ENCODE results near the gene TMEM255B.

The TMEM255B gene

DNA sequence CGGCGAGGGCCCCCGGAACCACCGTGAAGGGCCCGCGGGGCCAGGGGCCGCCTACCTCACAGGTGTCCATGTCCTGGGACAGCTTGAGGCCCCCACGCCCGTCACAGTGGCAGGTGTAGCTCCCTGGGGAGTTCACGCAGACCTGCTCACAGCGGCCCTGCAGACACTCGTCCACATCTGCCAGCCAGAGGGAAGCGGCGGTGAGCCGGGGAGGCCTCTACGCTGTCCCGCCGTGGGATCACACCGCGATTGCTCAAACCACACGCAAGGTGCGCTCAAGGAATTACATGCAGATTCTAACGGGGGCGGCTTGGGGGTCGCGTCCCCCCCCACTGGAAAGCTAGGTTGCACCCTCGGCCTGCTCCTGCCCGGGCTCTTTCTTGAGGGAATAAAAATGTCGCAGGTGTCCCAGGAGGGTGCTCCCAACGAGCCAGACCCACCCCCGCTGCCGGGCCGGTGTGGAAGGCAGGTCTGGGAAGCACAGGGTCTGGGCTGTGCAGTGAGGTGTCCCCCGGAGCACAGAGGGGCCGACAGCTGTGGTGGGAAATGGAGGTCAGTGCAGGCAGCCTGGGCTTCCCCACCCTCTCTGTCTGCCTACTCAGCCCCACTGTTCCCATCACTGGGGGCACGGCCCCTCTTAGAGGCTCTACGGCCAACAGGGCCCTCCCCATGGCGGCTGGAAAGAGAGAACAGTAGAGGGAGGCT, 75.6 kb downstream of the TMEM255B start:
- no peak for DNase-seq (ENCODE audit: low read depth in 3 of 3)

DNA sequence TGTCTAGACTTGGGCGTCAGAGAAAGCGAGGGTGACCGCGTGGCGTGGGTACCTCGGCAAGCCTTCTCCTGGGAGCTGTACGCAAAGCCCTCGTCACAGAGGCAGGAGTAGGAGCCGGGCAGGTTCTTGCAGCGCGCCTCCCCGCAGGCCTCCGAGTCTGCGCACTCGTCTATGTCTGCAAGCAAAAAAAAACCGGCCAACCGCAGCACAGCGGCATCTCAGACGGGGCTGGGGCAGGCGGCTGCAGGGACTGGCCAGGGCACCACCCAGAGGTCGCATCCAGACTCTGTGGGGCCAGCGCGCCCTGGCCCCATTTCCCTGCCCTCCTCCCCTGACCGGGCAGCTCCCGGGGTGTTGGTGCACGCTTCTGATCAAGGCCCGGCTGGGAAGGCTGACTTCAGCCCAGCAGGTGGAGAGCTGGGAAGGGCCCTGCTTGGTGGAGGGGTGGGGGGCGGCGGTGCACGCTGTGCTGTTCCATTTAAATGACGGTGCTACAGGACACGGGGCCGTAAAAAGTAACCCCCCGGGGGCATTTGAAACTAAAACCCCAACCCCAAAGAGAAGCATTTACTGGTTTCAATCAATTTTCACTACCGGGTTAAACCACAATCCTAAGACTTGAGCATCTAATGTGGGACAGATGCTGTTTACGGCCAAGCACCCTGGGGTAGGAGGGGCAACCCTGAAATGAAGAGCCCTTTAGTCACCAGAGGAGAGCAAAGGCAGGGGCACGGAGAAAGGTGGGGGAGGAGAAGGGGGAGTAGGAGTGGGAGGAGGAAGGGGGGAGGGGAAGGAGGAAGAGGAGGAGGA, 76.6 kb downstream of the TMEM255B start:
- no peak for DNase-seq (ENCODE audit: low read depth in 3 of 3)

DNA sequence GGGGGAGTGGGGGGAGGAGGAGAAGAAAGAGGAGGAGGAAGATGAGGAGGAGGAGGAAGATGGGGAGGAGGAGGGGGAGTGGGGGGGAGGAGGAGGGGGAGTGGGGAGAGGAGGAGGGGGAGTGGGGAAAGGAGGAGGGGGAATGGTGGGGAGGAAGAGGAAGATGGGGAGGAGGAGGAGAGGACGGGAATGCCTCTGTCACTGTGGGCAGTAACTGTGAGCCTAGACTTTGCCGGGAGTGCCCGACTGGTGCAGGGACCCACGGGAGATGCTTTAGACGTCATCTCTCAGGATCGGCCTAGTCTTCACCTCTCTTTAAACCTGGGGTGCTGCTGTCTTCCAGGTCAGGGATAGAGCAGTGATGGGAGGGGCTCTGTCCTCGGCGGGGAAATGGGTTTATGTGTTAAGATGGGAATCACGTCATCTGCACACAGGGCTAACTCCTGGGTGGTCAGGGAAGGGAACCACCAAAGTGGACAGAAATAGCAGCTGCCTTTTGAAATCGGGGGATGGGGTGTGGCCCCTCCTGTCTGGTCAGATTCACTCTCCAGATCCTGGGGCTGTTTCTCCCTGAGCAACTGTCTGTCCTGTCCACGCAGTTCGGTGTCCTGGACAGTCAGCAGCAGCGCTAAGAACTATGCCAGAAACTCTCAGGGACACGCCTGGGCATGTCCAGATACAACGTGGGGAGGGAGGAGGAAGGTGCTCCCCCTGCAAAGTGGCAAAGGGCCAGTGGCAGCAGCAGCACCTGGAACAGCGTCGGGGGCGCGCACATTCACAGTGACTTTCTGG, 77.9 kb downstream of the TMEM255B start:
- no peak for DNase-seq (ENCODE audit: low read depth in 3 of 3)

DNA sequence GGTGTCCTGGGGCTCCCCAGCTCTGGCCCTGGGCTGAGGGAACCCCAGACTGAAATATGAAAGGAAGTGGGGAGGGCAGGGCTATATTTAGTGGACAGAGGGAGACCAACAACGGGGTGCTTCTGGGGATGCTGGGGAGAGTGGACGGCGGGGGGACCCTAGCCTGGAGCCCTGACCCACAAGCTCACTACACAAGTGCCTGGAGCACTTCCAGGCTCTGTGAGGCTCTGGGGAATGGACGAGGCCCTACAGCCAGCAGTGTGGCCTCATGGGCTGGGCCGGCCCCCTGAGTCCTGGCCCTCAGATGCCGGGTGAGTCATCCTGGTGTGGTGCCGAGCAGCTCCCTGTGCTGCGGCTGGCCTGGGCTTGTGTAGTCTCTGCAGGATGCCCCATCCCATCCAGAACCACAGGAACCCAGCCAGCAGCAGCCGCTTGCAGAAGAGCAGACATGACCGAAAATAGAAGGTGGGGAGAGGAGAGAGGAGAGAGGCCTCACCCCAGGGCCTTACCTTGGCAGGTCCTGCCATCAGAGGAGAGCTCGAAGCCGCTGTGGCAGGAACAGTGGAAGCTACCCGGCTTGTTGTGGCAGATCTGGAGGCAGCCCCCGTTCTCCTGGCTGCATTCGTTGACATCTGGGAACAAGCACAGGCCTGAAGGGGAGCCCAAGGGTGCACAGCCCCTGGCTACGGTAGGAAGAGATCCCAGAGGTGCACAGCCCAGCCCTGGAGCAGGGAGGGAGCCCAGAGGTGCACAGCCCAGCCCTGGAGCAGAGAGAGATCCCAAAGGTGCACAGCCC, 78.7 kb downstream of the TMEM255B start:
- DNase-seq (ENCODE audit: low read depth in 3 of 3): no peak

DNA sequence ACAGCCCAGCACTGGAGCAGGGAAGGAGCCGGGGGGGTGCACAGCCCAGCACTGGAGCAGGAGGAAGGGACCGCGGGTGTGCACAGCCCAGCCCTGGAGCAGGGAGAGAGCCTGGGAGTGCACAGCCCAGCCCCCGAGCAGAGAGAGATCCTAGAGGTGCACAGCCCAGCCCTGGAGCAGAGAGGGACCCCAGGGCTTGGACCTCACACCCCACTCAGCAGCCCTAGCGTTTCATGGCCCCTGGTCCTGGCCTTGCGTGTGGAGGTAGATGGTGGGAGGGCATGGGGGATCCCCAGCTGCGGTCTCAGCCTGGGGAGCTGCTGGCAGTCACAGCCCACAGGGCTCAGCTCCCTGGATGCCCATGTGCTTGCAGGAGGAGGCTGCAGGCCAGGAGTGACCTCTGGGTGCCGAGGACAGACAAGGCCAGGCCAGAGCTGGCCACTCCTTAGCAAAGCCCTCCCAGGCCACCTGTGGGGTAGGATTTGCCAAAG, 79.7 kb downstream of the TMEM255B start:
- no peak for DNase-seq (ENCODE audit: low read depth in 3 of 3)

DNA sequence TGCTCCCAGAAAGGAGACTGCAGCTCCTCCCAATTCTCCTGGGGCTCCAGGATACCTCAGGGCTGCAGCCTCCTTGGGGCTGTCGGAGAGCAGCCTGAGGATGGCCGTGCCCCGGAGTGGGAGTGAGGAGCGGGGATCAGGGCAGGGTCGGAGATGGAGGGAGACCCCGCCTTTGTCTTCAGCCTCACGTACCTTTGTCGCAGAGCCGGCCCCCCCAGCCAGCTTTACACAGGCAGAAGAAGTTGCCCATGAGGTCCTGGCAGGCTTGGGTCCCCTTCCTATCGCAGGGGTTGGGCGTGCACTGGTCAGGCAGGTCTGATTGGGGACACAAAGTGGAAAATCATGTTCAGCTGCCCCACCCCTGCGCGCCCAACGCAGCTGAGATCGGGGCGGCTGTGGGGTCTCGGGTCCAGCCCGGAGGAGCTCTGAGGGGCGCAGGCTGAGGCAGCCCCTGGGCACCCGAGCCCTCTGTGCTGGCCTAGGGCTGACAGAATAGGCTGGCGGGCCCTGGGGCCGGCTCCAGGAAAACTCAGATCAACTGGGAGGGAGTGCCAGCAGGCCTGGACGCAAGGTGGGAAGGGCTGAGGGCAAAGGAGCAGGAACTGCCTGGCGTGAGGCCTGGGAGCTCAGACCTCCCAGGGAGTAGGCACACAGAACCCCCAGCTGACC, 80.6 kb downstream of the TMEM255B start:
- no peak for DNase-seq (ENCODE audit: low read depth in 3 of 3)

DNA sequence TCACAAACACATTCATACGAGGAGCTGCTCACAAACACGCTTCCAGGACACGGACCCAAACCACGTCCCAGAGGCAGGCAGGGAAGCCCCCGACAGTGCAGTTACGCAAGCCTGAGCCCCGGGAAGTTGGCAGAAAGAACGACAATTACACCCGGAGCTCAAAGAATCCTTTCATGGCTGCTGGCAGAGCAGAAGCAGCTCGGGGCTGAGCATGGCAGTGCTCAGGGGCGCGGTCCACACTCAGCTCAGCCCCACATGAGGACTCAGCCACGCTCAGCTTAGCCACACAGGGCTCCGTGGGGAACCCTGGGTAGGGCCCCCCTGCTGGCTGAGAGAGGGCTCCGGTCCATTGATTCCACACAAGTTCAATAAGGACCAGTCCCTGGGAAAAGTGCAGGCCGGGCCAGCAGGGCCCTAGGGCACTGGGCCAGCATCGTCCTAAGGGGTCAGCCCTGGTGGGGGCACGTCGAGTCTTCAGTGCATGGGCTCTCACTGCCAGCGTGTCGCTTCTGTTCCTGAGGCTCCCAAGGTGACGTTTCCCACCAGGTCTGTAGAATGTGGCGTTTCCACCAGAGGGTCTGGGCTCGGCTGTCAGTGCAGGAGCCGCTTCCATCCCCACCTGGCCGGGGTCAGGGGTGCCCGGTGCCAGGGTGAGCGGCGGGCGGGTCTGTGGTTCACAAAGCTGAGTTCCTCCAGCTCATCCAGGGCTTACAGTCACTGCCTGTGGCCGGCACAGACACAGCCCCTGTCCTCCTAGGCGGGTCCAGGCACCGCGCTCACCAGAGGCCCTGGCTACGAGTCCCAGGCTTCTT, 81.7 kb downstream of the TMEM255B start:
- DNase-seq (ENCODE audit: low read depth in 3 of 3): no peak

DNA sequence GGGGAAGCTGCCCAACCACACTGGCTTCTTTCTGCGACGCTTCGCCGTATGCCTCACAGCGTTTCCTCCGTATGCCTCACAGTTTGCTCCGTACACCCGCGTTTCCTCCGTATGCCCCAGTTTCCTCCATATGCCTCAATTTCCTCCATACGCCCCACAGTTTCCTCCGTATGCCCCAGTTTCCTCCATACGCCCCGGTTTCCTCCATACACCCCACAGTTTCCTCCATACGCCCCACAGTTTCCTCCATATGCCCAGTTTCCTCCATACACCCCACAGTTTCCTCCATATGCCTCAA, 82.3 kb downstream of the TMEM255B start:
- DNase-seq (ENCODE audit: low read depth in 3 of 3): no peak

DNA sequence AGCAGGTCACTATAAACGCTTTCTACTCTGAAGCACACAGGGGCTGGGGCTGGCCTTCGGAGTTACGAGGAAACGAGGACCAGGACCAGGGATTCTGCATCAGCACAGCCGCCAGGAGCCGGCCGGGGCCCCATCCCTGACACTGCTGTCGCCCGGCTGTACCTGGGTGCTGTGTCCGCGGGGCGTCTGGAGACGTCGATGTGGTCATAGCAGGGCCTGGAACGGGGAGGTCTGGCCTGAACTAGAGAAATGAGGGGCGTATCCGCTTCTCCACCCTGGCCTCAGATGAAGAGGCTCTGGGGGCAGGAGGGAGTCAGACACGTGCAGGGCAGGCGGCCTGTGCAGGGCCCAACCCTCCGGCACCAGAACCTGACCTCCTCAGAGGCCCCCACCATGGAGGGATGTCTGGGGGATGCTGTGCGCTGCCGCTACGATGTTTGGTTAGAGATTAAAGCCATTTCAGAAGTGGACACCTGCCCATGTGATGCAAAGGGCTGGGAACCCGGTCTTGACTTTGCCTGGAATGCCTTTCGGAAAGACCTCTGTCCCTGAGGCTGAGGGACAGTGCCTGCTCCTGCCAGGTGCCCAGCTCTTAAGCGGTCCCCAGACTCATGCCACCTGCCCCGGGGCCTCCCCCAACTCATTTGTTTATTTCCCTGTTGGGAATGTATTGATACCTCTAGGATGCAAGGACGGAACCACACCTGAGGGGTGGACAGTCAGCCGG, 83.5 kb downstream of the TMEM255B start:
- DNase-seq (ENCODE audit: low read depth in 3 of 3): no peak

DNA sequence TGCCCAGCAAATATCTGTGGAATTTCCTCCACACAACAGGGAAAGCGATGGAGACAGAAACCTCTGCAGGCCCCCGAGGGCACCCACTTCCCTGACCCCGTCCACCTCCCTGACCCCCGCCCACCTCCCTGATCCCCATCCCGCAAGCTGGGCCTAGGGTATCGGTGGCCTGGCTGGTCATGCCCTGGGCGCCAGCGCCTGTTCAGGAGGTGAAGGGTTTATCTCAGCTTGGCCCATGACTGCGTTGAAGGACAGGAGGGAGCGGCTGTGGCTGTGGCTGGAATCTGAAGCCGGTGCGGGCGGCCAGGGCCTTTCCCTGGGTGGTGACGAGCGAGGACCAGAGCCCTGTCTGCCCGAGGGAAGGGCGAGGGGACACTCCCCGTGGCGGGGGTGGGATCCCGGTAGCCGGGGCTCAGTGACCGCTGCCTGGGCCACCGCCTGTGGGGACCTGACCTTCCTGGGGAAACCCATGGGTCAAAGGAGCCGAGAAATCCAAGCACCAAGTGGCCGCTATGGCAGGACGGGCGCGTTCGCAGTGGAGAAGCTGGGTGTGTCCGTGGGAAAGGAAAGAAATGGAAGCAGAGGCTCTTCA, 84.1 kb downstream of the TMEM255B start:
- no peak for DNase-seq (ENCODE audit: low read depth in 3 of 3)

DNA sequence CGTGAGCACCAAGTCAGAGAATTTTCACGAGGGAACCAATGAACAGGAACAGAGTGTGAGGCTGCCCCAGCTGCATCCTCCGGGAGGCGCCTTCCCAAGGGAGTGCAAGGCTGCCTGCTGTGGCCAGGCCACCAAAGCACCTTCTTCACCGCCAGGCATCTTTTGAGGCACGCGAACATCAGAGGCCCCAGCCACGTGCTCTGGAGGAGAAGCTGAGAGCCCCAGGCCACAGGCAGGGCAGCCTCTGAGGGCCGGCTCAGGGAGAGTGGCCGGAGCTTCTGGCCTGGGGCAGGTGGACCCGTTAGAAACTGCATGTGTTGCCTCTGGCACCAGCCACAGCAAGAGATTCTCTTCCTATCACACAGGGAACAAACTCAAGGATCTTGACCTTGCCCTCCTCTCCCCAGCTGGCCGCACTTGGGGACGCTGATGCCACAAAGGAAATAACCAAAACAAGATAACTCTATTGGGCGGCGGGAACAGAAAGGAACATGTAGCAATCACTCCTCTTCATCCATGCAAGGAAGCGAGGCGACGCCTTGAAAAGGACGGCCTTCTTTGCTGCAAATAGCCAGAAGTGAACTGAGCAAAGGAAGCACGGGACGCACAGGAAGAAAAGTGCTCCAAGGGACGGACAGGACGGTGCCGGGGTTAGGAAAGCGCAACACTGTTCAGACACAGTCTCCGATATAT, 85.0 kb downstream of the TMEM255B start:
- no peak for DNase-seq (ENCODE audit: low read depth in 3 of 3)

DNA sequence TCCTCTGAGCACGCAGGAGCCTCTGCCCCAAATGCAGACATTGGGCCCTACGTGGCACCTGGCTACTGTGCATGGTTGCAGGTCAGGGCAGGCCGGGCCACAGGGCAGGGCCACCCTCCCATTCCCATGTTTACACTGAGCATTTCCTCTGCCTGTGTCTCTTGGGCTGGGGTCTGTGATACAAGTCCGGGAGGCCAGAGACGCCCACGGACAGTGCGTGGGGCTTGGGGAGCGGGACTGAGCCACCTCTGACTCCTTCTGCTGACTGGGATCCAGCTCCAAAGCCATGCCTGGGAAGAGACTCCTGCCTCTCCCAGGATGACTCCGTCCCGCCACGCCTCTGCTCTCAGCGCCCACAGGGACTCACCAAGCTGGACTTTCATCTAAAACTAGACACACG, 86.0 kb downstream of the TMEM255B start:
- DNase-seq (ENCODE audit: low read depth in 3 of 3): no peak

DNA sequence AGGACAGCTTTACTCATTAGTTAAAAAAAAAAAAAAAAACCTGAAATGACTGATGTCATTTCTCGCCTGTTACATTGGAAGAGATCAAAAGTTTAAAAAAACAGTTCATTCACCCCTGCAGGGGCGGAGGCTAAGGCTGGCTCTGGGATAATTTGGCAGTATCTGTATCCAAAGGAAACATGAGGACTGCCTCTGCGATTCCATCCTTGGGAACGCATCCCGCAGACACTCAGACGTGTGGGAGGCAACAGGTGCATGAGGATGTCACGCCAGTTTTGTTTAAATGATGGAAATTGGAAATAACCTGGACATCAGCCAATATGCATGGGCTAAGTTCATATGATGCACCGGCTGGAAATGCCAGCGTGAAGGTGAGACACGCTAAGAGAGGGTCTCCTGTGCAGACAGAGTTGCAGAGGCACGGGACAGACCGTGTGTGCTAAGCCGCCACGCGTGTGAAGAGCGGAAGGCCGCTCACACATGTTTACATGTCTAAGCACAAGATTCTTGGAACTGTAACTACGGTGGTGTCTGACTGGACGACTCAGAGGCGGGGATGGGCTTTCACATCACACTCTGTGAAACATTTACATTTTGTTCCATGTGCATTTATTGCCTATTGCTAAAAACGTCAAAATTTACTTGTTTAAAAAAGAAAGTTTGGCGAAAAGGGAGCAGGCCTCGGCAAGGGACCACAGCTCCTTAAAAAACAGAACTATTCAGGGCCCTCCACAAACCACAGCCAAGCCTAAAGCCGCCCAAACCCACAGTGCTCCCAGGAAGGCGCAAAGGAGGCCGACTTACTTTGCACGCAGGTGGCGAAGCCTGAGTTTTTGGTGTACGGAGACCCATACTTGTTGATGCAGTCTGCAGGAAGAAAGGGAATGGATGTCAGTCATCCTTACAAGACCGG, 87.0 kb downstream of the TMEM255B start:
- no peak for DNase-seq (ENCODE audit: low read depth in 3 of 3)

DNA sequence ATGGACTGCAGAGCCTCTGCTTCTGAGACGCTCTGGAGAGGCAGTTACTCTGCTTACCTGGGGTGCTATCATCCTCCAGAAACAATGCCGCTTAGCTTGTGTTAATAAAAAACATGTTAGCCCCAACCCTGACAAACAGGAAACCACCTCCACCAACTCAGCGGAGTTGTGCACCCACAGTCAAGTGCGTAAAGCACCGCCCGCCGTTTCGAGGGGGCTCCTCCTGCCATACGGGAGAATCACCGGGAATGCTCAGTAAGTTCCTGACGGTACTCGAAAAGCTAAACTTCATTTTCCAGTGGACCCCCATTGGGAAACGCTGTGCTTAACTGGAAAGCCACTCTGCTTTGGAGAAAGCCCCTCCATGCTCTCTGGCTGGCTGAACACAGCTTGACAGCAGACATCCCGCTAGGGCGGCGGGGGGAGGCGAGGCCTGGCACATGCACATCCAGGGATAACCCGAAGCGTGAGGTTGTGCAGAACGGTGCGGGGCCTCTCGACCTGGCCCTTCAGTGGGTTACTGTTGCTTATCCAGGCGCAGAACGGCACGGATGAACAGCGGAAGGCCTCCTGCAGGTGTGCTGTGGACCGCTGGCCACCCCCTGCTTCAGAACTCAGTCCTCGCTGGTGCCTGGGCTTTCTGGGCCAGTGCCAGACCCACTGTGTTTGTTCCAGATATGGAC, 87.8 kb downstream of the TMEM255B start:
- DNase-seq (ENCODE audit: low read depth in 3 of 3): no peak

DNA sequence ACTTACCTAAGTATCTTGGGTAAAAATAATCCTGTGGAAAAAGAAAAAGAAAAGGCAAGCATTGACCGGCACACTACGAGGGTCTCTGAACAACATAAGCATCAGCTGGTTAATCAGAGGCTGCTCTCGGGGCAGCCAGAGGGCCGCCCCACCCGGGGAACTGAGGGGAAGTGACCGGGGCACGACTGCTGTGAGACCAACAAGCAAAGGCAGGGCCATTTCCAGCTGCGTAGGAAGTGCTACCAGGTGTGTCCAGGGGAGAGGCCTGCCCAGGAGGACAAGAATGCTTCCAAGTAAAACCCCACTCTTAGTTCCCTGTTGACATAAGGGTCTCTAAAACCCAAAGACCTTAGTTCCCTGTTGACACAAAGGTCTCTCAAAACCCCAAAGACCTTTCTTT, 89.0 kb downstream of the TMEM255B start:
- no peak for DNase-seq (ENCODE audit: low read depth in 3 of 3)

DNA sequence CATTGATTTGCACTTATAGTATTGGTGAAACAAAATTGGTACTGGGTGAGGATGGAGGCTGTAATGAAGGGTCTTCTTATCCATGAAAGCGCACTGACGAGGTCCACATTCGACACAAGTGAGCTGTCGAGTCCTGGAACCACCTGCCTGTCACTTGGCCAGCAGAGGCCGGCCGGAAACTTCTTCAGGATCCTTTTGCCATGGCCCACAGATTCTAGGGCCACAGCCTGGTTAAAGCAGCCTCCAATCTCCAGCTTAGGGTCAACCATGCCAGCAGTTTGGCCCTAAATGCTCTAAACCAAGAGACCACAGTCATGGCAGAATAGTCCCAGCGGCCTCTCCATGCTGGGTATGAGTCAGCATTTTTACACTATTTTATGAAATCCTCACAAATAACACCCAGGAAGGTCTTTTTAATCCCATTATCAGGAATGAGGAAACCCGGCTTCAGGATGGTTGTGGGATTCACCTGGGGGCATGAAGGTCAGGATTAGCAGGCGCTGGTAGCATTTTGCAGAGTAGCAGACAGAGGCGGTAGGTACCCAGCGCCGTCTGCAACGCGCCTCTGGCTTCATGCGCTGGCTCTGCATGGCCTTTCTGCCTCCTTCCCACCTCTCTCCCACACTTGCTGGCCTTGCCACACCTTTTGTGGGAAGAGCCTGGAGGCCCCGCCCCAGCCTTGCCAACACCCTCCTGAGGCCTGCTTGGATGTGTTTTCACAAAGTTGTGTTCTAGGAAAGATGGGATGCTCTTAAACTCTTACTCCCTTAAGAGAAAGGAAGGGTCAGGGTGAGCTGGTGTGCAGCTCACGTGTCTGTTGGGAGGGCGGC, 89.6 kb downstream of the TMEM255B start:
- DNase-seq (ENCODE audit: low read depth in 3 of 3): no peak
